ENCODE measurements around the gene SMARCA1.
A peak's percentile ranks its signal among the peaks of the same experiment; 100 is the strongest.

Gene SMARCA1

DNA sequence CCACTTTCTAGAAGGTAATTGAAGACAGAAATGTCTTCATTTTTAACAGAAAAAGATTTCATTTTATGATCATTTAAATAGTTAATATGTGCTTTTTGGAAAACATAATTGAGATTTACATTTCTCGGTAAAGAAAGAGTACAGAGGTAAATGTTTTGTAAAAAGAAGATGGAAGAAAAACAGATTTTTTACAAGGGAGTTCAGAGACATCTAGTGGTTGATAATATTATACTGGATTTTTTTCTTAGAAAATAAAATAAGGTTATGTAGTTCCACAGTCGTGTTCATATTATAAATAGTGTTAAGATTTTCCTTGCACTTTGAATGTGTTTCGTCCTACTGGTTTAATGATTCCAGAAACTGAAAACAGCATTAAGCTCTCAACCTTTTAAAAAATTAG, 60.6 kb downstream of the SMARCA1 start:
- H3K4me1 ChIP-seq (ENCODE audit: low read length): peaks cover 6% of the 10 kb centered on the region
- H3F3A ChIP-seq (ENCODE audit: insufficient read depth, low read length): peaks cover 8% of the 10 kb centered on the region; the same call in 1 of the 2 replicates
- TF ChIP-seq EZH2 (optimal IDR thresholded peaks at IDR 0.05; ENCODE audit: low read depth, low read length): no peak
- TF ChIP-seq, protein P1, sequence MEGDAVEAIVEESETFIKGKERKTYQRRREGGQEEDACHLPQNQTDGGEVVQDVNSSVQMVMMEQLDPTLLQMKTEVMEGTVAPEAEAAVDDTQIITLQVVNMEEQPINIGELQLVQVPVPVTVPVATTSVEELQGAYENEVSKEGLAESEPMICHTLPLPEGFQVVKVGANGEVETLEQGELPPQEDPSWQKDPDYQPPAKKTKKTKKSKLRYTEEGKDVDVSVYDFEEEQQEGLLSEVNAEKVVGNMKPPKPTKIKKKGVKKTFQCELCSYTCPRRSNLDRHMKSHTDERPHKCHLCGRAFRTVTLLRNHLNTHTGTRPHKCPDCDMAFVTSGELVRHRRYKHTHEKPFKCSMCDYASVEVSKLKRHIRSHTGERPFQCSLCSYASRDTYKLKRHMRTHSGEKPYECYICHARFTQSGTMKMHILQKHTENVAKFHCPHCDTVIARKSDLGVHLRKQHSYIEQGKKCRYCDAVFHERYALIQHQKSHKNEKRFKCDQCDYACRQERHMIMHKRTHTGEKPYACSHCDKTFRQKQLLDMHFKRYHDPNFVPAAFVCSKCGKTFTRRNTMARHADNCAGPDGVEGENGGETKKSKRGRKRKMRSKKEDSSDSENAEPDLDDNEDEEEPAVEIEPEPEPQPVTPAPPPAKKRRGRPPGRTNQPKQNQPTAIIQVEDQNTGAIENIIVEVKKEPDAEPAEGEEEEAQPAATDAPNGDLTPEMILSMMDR (IDR thresholded peaks at IDR 0.05; ENCODE audit: low read length): peak; percentile 36
- no peak for TF ChIP-seq EZH2phosphoT487 (IDR thresholded peaks at IDR 0.05; ENCODE audit: low read length)
- no peaks in the 10 kb centered on the region for H3K36me3 ChIP-seq (replicated peaks; ENCODE audit: insufficient read depth, low read length)
- H3K27me3 ChIP-seq (replicated peaks; ENCODE audit: insufficient read depth, low read length): no peaks in the 10 kb centered on the region
- no peaks in the 10 kb centered on the region for H4K20me1 ChIP-seq (ENCODE audit: insufficient read depth, low read length)
- no peaks in the 10 kb centered on the region for H3K9me3 ChIP-seq (replicated peaks; ENCODE audit: insufficient read depth, low read length)
- H3K9me2 ChIP-seq (replicated peaks; ENCODE audit: insufficient read depth, low read length): no peaks in the 10 kb centered on the region
- no peak overlapping the region for H3K9ac ChIP-seq (ENCODE audit: low read length)
- no peak overlapping the region for H3K4me3 ChIP-seq (ENCODE audit: low read length)
- DNase-seq: peak; percentile 31
- H2AFZ ChIP-seq (ENCODE audit: low read length): 0 out of 2 replicates have a peak overlapping the region, but pooled peaks have one; percentile 30
- no peak overlapping the region for H3K4me2 ChIP-seq (ENCODE audit: low read depth, low read length)
- H3K79me2 ChIP-seq (ENCODE audit: low read length): no peaks in the 10 kb centered on the region
- no peak overlapping the region for H3K27ac ChIP-seq (ENCODE audit: low read length)

DNA sequence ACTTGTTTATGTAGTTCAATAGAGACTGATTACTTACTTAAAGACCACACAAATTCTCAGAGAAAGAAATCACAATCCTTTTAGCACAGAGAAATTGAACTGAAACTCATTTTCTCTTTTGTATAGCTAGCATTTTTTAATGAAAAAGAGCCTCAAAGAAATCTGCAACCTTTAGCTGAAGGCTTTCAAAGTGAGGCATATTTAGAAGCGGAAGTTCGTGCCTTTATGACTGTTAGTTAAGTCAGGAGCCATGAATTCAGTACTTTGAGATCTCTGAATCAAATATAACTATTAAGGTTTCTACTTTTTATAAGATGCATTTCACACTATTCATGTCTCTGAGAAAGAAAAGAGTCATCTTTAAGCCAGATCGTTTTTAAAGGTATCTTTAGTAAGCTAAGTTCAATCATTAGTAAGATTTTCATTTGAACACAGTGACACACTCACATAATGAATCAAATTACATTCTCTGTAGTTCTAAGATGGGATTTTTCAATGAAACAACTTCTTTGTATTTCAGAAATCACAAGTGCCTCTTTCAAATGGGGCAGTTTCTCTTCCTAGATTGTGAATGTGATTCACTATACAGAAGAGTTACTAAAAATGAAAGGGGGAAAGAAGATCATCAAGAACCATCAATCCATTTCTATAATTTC, 61.4 kb downstream of the SMARCA1 start:
- Histone ChIP-seq H3K27me3 (replicated peaks; ENCODE audit: insufficient read depth, low read length) (no peaks in the 10 kb centered on the region), H3K4me1 (ENCODE audit: low read length) (peaks cover 6% of the 10 kb centered on the region), H3K4me2 (ENCODE audit: low read depth, low read length) (peak overlapping the region; percentile 44), H3K79me2 (ENCODE audit: low read length) (no peaks in the 10 kb centered on the region), H3F3A (ENCODE audit: insufficient read depth, low read length) (peaks cover 8% of the 10 kb centered on the region; the same call in 1 of the 2 replicates), H3K9me3 (replicated peaks; ENCODE audit: insufficient read depth, low read length) (no peaks in the 10 kb centered on the region), H3K9me2 (replicated peaks; ENCODE audit: insufficient read depth, low read length) (no peaks in the 10 kb centered on the region), H3K36me3 (replicated peaks; ENCODE audit: insufficient read depth, low read length) (no peaks in the 10 kb centered on the region), H3K27ac (ENCODE audit: low read length) (peak overlapping the region; percentile 50; the same call in 1 of the 2 replicates), H2AFZ (ENCODE audit: low read length) (peak overlapping the region; percentile 70), H3K4me3 (ENCODE audit: low read length) (peak overlapping the region; percentile 32; the same call in 1 of the 2 replicates), H3K9ac (ENCODE audit: low read length) (peak overlapping the region; percentile 30; the same call in 1 of the 2 replicates), H4K20me1 (ENCODE audit: insufficient read depth, low read length) (no peaks in the 10 kb centered on the region)
- peak; percentile 52 for DNase-seq
- TF ChIP-seq EZH2 (optimal IDR thresholded peaks at IDR 0.05; ENCODE audit: low read depth, low read length) (no peak), EZH2phosphoT487 (IDR thresholded peaks at IDR 0.05; ENCODE audit: low read length) (no peak)
- TF ChIP-seq, protein P1 (IDR thresholded peaks at IDR 0.05; ENCODE audit: low read length): no peak

DNA sequence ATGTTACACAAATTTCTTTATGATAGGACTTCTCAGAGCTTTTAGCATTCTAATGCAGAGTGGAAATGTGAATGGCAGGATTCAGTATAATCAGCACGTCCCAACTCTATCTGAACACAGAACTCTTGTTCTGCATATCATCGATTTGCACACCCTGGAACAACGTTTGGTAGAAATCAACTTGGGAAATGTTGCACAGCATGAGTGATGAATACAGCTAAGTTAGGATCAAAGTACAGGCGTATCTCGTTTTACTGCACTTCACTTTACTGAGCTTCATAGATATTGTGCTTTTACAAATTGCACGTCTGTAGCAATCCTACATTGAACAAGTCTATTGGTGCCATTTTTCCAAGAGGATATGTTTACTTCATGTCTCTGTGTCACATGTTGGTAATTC, 70.8 kb downstream of the SMARCA1 start:
- Histone ChIP-seq H3K4me1 (ENCODE audit: low read length) (no peaks in the 10 kb centered on the region), H3K36me3 (replicated peaks; ENCODE audit: insufficient read depth, low read length) (no peaks in the 10 kb centered on the region), H4K20me1 (ENCODE audit: insufficient read depth, low read length) (no peaks in the 10 kb centered on the region), H3K4me3 (ENCODE audit: low read length) (no peak overlapping the region), H3K79me2 (ENCODE audit: low read length) (no peaks in the 10 kb centered on the region), H3K9me3 (replicated peaks; ENCODE audit: insufficient read depth, low read length) (no peaks in the 10 kb centered on the region), H3K9ac (ENCODE audit: low read length) (no peak overlapping the region), H3K27me3 (replicated peaks; ENCODE audit: insufficient read depth, low read length) (no peaks in the 10 kb centered on the region), H3F3A (ENCODE audit: insufficient read depth, low read length) (no peaks in the 10 kb centered on the region), H3K27ac (ENCODE audit: low read length) (no peak overlapping the region), H2AFZ (ENCODE audit: low read length) (no peak overlapping the region), H3K4me2 (ENCODE audit: low read depth, low read length) (no peak overlapping the region), H3K9me2 (replicated peaks; ENCODE audit: insufficient read depth, low read length) (no peaks in the 10 kb centered on the region)
- no peak for DNase-seq
- TF ChIP-seq, protein P1 (IDR thresholded peaks at IDR 0.05; ENCODE audit: low read length): no peak
- TF ChIP-seq EZH2 (optimal IDR thresholded peaks at IDR 0.05; ENCODE audit: low read depth, low read length) (no peak), EZH2phosphoT487 (IDR thresholded peaks at IDR 0.05; ENCODE audit: low read length) (no peak)

Measured in MM.1S (cell line).